Measurements from ENCODE around the gene ACP2.
A peak's percentile ranks its signal among the peaks of the same experiment; 100 is the strongest.

ACP2 gene

GRCh38 chr11:47251751-47252150 lies 3.1 kb upstream of the ACP2 start:
- H3K4me1 ChIP-seq (ENCODE audit: insufficient read depth, low read length) = no peaks in the 10 kb centered on the region

GRCh38 chr11:47249378-47249715 lies 733 bp upstream of the ACP2 start:
- H3K27me3 ChIP-seq (ENCODE audit: insufficient read depth, low read length) = no peaks in the 10 kb centered on the region
- no peaks in the 10 kb centered on the region for H3K9me3 ChIP-seq (ENCODE audit: insufficient read depth, low read depth, low read length)
- H3K27ac ChIP-seq (ENCODE audit: low read length) = peak overlapping the region; percentile 66
- peak overlapping the region; percentile 94 for H3K9ac ChIP-seq (ENCODE audit: low read depth, low read length)
- no peaks in the 10 kb centered on the region for H3K4me1 ChIP-seq (ENCODE audit: insufficient read depth, low read length)
- peak overlapping the region; percentile 97 for H3K4me3 ChIP-seq (ENCODE audit: low read length)
- H3K36me3 ChIP-seq (ENCODE audit: insufficient read depth, low read depth, low read length) = peaks cover 23% of the 10 kb centered on the region

More at GRCh38 chr11:47251751-47252150, 3.1 kb upstream of the ACP2 start:
- no peak overlapping the region for H3K9ac ChIP-seq (ENCODE audit: low read depth, low read length)
- no peak overlapping the region for H3K27ac ChIP-seq (ENCODE audit: low read length)
- no peak overlapping the region for H3K4me3 ChIP-seq (ENCODE audit: low read length)
- H3K27me3 ChIP-seq (ENCODE audit: insufficient read depth, low read length) = no peaks in the 10 kb centered on the region
- no peaks in the 10 kb centered on the region for H3K9me3 ChIP-seq (ENCODE audit: insufficient read depth, low read depth, low read length)
- 0 out of 2 replicates have a peak, but pooled peaks cover 6% of the 10 kb centered on the region for H3K36me3 ChIP-seq (ENCODE audit: insufficient read depth, low read depth, low read length)

- H3K27ac ChIP-seq (ENCODE audit: low read length) = peak overlapping the region; percentile 66
- no peaks in the 10 kb centered on the region for H3K9me3 ChIP-seq (ENCODE audit: insufficient read depth, low read depth, low read length)
- no peaks in the 10 kb centered on the region for H3K27me3 ChIP-seq (ENCODE audit: insufficient read depth, low read length)
- H3K4me3 ChIP-seq (ENCODE audit: low read length) = peak overlapping the region; percentile 97
- no peaks in the 10 kb centered on the region for H3K4me1 ChIP-seq (ENCODE audit: insufficient read depth, low read length)
- peaks cover 27% of the 10 kb centered on the region for H3K36me3 ChIP-seq (ENCODE audit: insufficient read depth, low read depth, low read length)
- peak overlapping the region; percentile 94 for H3K9ac ChIP-seq (ENCODE audit: low read depth, low read length)
These were observed 330 bp downstream of the ACP2 start for GRCh38 chr11:47248304-47248663.

- no peaks in the 10 kb centered on the region for H3K9me3 ChIP-seq (ENCODE audit: insufficient read depth, low read depth, low read length)
These were observed 1.1 kb downstream of the ACP2 start for GRCh38 chr11:47247502-47247901.

GRCh38 chr11:47245611-47246357 lies 2.8 kb downstream of the ACP2 start:
- Histone ChIP-seq H3K4me3 (ENCODE audit: low read length) (no peak overlapping the region), H3K27ac (ENCODE audit: low read length) (no peak overlapping the region), H3K9me3 (ENCODE audit: insufficient read depth, low read depth, low read length) (no peaks in the 10 kb centered on the region), H3K9ac (ENCODE audit: low read depth, low read length) (no peak overlapping the region), H3K27me3 (ENCODE audit: insufficient read depth, low read length) (no peaks in the 10 kb centered on the region), H3K4me1 (ENCODE audit: insufficient read depth, low read length) (no peaks in the 10 kb centered on the region), H3K36me3 (ENCODE audit: insufficient read depth, low read depth, low read length) (peaks cover 47% of the 10 kb centered on the region)

More at GRCh38 chr11:47247502-47247901, 1.1 kb downstream of the ACP2 start:
- Histone ChIP-seq H3K36me3 (ENCODE audit: insufficient read depth, low read depth, low read length) (peaks cover 35% of the 10 kb centered on the region), H3K27ac (ENCODE audit: low read length) (no peak overlapping the region), H3K27me3 (ENCODE audit: insufficient read depth, low read length) (no peaks in the 10 kb centered on the region), H3K4me1 (ENCODE audit: insufficient read depth, low read length) (no peaks in the 10 kb centered on the region), H3K4me3 (ENCODE audit: low read length) (peak overlapping the region; percentile 97), H3K9ac (ENCODE audit: low read depth, low read length) (no peak overlapping the region)

GRCh38 chr11:47244448-47245350 lies 3.9 kb downstream of the ACP2 start:
- Histone ChIP-seq H3K27me3 (ENCODE audit: insufficient read depth, low read length) (no peaks in the 10 kb centered on the region), H3K27ac (ENCODE audit: low read length) (no peak overlapping the region), H3K9me3 (ENCODE audit: insufficient read depth, low read depth, low read length) (no peaks in the 10 kb centered on the region), H3K36me3 (ENCODE audit: insufficient read depth, low read depth, low read length) (peaks cover 54% of the 10 kb centered on the region), H3K9ac (ENCODE audit: low read depth, low read length) (no peak overlapping the region), H3K4me1 (ENCODE audit: insufficient read depth, low read length) (no peaks in the 10 kb centered on the region), H3K4me3 (ENCODE audit: low read length) (no peak overlapping the region)

GRCh38 chr11:47243454-47243853 lies 5.2 kb downstream of the ACP2 start:
- Histone ChIP-seq H3K27ac (ENCODE audit: low read length) (no peak overlapping the region), H3K9ac (ENCODE audit: low read depth, low read length) (no peak overlapping the region), H3K4me3 (ENCODE audit: low read length) (no peak overlapping the region), H3K27me3 (ENCODE audit: insufficient read depth, low read length) (no peaks in the 10 kb centered on the region), H3K9me3 (ENCODE audit: insufficient read depth, low read depth, low read length) (no peaks in the 10 kb centered on the region), H3K4me1 (ENCODE audit: insufficient read depth, low read length) (no peaks in the 10 kb centered on the region), H3K36me3 (ENCODE audit: insufficient read depth, low read depth, low read length) (peaks cover 66% of the 10 kb centered on the region)

- no peak overlapping the region for H3K4me3 ChIP-seq (ENCODE audit: low read length)
- H3K27me3 ChIP-seq (ENCODE audit: insufficient read depth, low read length) = no peaks in the 10 kb centered on the region
- no peaks in the 10 kb centered on the region for H3K4me1 ChIP-seq (ENCODE audit: insufficient read depth, low read length)
- no peak overlapping the region for H3K27ac ChIP-seq (ENCODE audit: low read length)
- H3K9me3 ChIP-seq (ENCODE audit: insufficient read depth, low read depth, low read length) = no peaks in the 10 kb centered on the region
- no peak overlapping the region for H3K9ac ChIP-seq (ENCODE audit: low read depth, low read length)
- peaks cover 73% of the 10 kb centered on the region for H3K36me3 ChIP-seq (ENCODE audit: insufficient read depth, low read depth, low read length)
These were observed 5.9 kb downstream of the ACP2 start for GRCh38 chr11:47242596-47243192.

GRCh38 chr11:47241841-47242301 lies 6.7 kb downstream of the ACP2 start:
- Histone ChIP-seq H3K9ac (ENCODE audit: low read depth, low read length) (no peak overlapping the region), H3K4me1 (ENCODE audit: insufficient read depth, low read length) (no peaks in the 10 kb centered on the region), H3K36me3 (ENCODE audit: insufficient read depth, low read depth, low read length) (peaks cover 72% of the 10 kb centered on the region), H3K27me3 (ENCODE audit: insufficient read depth, low read length) (no peaks in the 10 kb centered on the region), H3K27ac (ENCODE audit: low read length) (no peak overlapping the region), H3K9me3 (ENCODE audit: insufficient read depth, low read depth, low read length) (no peaks in the 10 kb centered on the region), H3K4me3 (ENCODE audit: low read length) (no peak overlapping the region)

- no peak overlapping the region for H3K9ac ChIP-seq (ENCODE audit: low read depth, low read length)
- H3K4me1 ChIP-seq (ENCODE audit: insufficient read depth, low read length) = no peaks in the 10 kb centered on the region
- no peaks in the 10 kb centered on the region for H3K9me3 ChIP-seq (ENCODE audit: insufficient read depth, low read depth, low read length)
- H3K36me3 ChIP-seq (ENCODE audit: insufficient read depth, low read depth, low read length) = peaks cover 71% of the 10 kb centered on the region
- H3K4me3 ChIP-seq (ENCODE audit: low read length) = no peak overlapping the region
- no peak overlapping the region for H3K27ac ChIP-seq (ENCODE audit: low read length)
- no peaks in the 10 kb centered on the region for H3K27me3 ChIP-seq (ENCODE audit: insufficient read depth, low read length)
These were observed 8.8 kb downstream of the ACP2 start for GRCh38 chr11:47239852-47240251.

- H3K36me3 ChIP-seq (ENCODE audit: insufficient read depth, low read depth, low read length) = peaks cover 58% of the 10 kb centered on the region
- H3K27me3 ChIP-seq (ENCODE audit: insufficient read depth, low read length) = no peaks in the 10 kb centered on the region
- no peak overlapping the region for H3K9ac ChIP-seq (ENCODE audit: low read depth, low read length)
These were observed 12.1 kb downstream of the ACP2 start for GRCh38 chr11:47236482-47236881.

More at GRCh38 chr11:47236482-47236881, 12.1 kb downstream of the ACP2 start:
- Histone ChIP-seq H3K4me1 (ENCODE audit: insufficient read depth, low read length) (no peaks in the 10 kb centered on the region), H3K27ac (ENCODE audit: low read length) (no peak overlapping the region), H3K9me3 (ENCODE audit: insufficient read depth, low read depth, low read length) (no peaks in the 10 kb centered on the region), H3K4me3 (ENCODE audit: low read length) (no peak overlapping the region)

Measured in iPS-20b (cell line).